ENCODE results near the gene PRR32.
"Not testable (repeated sequence)": the region's sequence is repeated elsewhere in the genome, so short reads cannot be mapped to it uniquely, and the experiment has no call there.

PRR32 gene

GRCh38 chrX:126819429-126819828 lies at the start of gene PRR32:
PRR32 (plus strand) TSS chrX:126819729; CDS start chrX:126819844, 115 bp downstream.
- no peak for FAIRE-seq
- DNase-seq (ENCODE audit: low spot score), result no peak

GRCh38 chrX:126770179-126770578 lies 49.4 kb upstream of the PRR32 start:
- FAIRE-seq, result no peak
- DNase-seq (ENCODE audit: low spot score), result peak; percentile 21

GRCh38 chrX:126785539-126785938 lies 34.0 kb upstream of the PRR32 start:
- DNase-seq (ENCODE audit: low spot score) (no peak), FAIRE-seq (no peak)

- DNase-seq (ENCODE audit: low spot score), result peak; percentile 30
- no peak for FAIRE-seq
Observed at GRCh38 chrX:126799059-126799458, 20.5 kb upstream of the PRR32 start.

GRCh38 chrX:126806784-126807183 lies 12.7 kb upstream of the PRR32 start:
- FAIRE-seq; DNase-seq (ENCODE audit: low spot score): not testable (repeated sequence)

GRCh38 chrX:126815806-126816205 lies 3.7 kb upstream of the PRR32 start:
- DNase-seq (ENCODE audit: low spot score) (no peak), FAIRE-seq (no peak)

GRCh38 chrX:126820700-126821420 lies 1.3 kb downstream of the PRR32 start:
- no peak for FAIRE-seq
- no peak for DNase-seq (ENCODE audit: low spot score)

- FAIRE-seq (no peak), DNase-seq (ENCODE audit: low spot score) (no peak)
Observed at GRCh38 chrX:126824338-126825007, 4.9 kb downstream of the PRR32 start.

GRCh38 chrX:126825566-126826193 lies 6.2 kb downstream of the PRR32 start:
- FAIRE-seq (no peak), DNase-seq (ENCODE audit: low spot score) (no peak)

- no peak for DNase-seq (ENCODE audit: low spot score)
- no peak for FAIRE-seq
Observed at GRCh38 chrX:126836186-126836585, 16.7 kb downstream of the PRR32 start.

GRCh38 chrX:126847143-126847542 lies 27.6 kb downstream of the PRR32 start:
- no peak for DNase-seq (ENCODE audit: low spot score)

GRCh38 chrX:126855839-126856524 lies 36.5 kb downstream of the PRR32 start:
- DNase-seq (ENCODE audit: low spot score) (no peak), FAIRE-seq (no peak)

More at GRCh38 chrX:126847143-126847542, 27.6 kb downstream of the PRR32 start:
- FAIRE-seq, result no peak

All from RCC 7860 (cell line).